Progenitor cell of endocrine pancreas (in vitro differentiated cells): ENCODE measurements around the gene PLXNC1. TPM values are rescaled to one million over a fixed set of nuclear protein-coding genes. Genes with fewer than 3 reads are reported as not detected.

Source experiments
- DNase-seq: peaks from one replicate; pipeline ENCODE4 v3.0.0; 2021; ENCODE audit warnings: low spot score; ENCODE audit not compliant: unreplicated experiment
- H3K27ac Mint-ChIP-seq: 2 replicates; pipeline ENCODE4 v1.8.0; 2021; ENCODE audit warnings: mild to moderate bottlenecking, moderate library complexity, mixed read lengths
- H3K27me3 Mint-ChIP-seq: 2 replicates; pipeline ENCODE4 v1.8.0; 2021; ENCODE audit warnings: mixed read lengths
- H3K36me3 Mint-ChIP-seq: 2 replicates; pipeline ENCODE4 v1.8.0; 2022; ENCODE audit warnings: mixed read lengths; ENCODE audit not compliant: insufficient read depth
- H3K4me1 Mint-ChIP-seq: 2 replicates; pipeline ENCODE4 v1.8.0; 2021; ENCODE audit warnings: low read depth, mixed read lengths
- H3K4me3 Mint-ChIP-seq: 2 replicates; pipeline ENCODE4 v1.8.0; 2021; ENCODE audit warnings: low read depth, mild to moderate bottlenecking, moderate library complexity, mixed read lengths
- H3K9me3 Mint-ChIP-seq: 2 replicates; pipeline ENCODE4 v1.8.0; 2021; ENCODE audit warnings: low read depth, mixed read lengths
- total RNA-seq: library from RNA; stranded (reverse); gene quantifications from 2 replicates; pipeline ENCODE4 v1.2.1, GENCODE V29; 2021
- TF ChIP-seq, protein P1 (sequence below): fragments of 200-600 bp; sonication (generic); IDR thresholded peaks from one replicate; pipeline ENCODE4 v1.5.0; 2021; ENCODE audit warnings: antibody characterized with exemption, mild to moderate bottlenecking; ENCODE audit not compliant: unreplicated experiment

Gene PLXNC1
- total RNA-seq, 1 donor from 2014 or later = 25.7 TPM

DNA sequence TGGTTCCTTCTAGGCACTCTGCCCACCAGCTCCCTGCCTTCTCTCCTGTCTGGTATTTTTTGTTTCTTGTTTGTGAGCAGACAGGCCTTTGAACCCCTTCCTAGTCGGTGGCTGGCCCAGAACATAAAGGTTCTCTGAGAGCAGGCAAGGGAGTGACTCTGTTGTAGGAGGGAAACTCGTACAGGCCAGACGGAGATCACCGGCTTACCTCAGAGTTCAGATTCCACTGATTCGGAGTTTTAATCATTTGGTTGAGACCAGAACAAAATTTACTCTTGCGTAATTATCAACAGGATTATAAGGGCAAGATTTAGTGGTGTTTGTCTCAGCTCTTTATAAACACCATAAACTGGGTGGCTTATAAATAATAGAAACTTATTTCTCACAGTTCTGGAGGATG is 128.3 kb downstream of the PLXNC1 start:
- DNase-seq = no peak
- Mint-ChIP-seq H3K4me3 (no peak overlapping the region), H3K27ac (no peak overlapping the region), H3K36me3 (peaks cover 4% of the 10 kb centered on the region), H3K4me1 (peaks cover 6% of the 10 kb centered on the region), H3K9me3 (no peaks in the 10 kb centered on the region), H3K27me3 (no peaks in the 10 kb centered on the region)
- TF ChIP-seq, protein P1, sequence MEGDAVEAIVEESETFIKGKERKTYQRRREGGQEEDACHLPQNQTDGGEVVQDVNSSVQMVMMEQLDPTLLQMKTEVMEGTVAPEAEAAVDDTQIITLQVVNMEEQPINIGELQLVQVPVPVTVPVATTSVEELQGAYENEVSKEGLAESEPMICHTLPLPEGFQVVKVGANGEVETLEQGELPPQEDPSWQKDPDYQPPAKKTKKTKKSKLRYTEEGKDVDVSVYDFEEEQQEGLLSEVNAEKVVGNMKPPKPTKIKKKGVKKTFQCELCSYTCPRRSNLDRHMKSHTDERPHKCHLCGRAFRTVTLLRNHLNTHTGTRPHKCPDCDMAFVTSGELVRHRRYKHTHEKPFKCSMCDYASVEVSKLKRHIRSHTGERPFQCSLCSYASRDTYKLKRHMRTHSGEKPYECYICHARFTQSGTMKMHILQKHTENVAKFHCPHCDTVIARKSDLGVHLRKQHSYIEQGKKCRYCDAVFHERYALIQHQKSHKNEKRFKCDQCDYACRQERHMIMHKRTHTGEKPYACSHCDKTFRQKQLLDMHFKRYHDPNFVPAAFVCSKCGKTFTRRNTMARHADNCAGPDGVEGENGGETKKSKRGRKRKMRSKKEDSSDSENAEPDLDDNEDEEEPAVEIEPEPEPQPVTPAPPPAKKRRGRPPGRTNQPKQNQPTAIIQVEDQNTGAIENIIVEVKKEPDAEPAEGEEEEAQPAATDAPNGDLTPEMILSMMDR = no peak

DNA sequence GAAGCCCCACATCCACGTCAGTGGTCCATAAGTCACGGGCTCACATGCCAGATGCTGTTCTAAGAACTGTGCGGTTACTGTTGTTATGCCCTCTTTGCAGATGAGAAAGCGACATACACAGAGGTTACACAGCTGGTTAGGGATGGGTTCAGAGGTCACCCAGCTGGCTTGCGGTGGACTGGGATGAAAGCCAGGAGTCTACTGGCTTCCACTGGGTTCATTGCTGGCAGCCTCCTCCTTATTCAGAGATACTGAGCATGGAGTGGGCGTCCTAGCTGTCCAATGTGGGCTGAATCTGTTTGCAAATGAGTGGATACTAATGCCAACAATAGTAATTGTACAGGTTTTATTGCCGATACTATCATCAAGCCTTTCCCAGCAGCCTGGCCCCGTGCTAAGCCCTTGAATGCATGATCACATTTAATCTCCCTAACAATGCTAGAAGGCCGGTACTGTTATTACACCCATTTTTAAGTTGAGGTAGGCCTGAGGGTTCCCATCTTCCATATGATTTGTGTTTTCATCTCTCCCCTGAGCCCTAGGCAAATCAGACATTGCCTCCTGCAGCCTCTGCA is 129.1 kb downstream of the PLXNC1 start:
- no peak overlapping the region for H3K27ac Mint-ChIP-seq
- peaks cover 7% of the 10 kb centered on the region for H3K36me3 Mint-ChIP-seq
- H3K27me3 Mint-ChIP-seq = no peaks in the 10 kb centered on the region
- H3K4me1 Mint-ChIP-seq = peaks cover 6% of the 10 kb centered on the region
- no peak overlapping the region for H3K4me3 Mint-ChIP-seq
- TF ChIP-seq, protein P1 = no peak
- no peak for DNase-seq
- H3K9me3 Mint-ChIP-seq = no peaks in the 10 kb centered on the region

DNA sequence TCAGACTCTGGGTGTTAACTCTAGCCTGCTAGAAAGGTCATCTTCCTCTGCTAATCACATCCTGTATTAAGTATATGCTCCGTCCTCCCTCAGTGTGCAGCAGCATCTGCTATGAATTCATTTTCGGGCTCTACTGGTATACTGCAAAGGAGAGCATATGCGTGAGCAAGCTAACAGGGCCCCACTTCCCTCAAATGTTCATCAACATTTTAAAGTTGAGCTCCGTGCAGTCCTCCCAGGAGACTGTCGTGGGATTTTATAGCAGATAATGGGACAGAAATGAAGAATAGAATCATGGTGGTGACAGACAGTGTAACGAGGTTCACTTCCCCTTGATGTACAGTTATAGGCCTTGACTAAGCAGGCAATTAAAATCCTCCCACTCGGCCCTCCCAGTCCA is 131.7 kb downstream of the PLXNC1 start:
- Mint-ChIP-seq H3K4me1 (peaks cover 6% of the 10 kb centered on the region), H3K27ac (no peak overlapping the region), H3K36me3 (peaks cover 10% of the 10 kb centered on the region), H3K9me3 (no peaks in the 10 kb centered on the region), H3K4me3 (no peak overlapping the region), H3K27me3 (no peaks in the 10 kb centered on the region)
- DNase-seq = no peak
- TF ChIP-seq, protein P1 = no peak

DNA sequence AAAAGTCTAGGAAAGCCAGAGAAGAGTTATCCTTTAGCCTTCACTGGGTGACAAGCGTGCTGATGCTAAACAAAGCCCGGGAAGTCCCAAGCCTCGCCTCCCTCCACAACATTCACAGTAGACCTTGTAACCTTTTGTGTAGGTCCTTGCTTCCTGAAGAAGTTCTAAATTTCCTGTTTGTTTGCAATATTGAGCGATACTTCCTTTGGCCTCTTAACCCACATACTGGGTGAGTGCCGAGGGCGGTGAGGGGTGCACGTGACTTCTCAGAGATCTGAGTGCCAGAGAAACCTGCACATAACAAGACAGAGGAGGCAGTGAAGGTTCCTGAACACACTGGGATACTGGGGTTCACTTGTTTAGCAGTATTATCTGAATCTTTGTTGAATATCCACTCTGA is 134.3 kb downstream of the PLXNC1 start:
- TF ChIP-seq, protein P1 = no peak
- no peak for DNase-seq
- H3K27me3 Mint-ChIP-seq = no peaks in the 10 kb centered on the region
- peaks cover 10% of the 10 kb centered on the region for H3K36me3 Mint-ChIP-seq
- H3K27ac Mint-ChIP-seq = no peak overlapping the region
- peaks cover 12% of the 10 kb centered on the region for H3K4me1 Mint-ChIP-seq
- H3K4me3 Mint-ChIP-seq = no peak overlapping the region
- no peaks in the 10 kb centered on the region for H3K9me3 Mint-ChIP-seq

DNA sequence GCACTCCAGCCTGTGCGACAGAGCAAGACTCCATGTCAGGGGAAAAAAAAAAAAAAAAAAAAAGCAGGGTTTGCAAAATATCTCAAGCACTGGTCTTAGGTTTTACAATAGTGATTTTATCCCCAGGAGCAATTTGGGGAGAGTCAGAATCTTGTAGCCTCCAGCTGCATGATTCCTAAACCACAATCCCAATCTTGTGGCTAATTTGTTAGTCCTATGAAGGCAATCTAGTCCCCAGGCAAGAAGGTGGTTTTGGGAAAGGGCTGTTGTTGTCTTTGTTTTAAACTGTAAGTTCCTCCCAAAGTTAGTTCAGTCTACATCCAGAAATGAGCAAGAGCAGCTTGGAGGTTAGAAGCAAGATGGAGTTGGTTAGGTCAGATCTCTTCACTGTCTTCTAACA is 135.7 kb downstream of the PLXNC1 start:
- Mint-ChIP-seq H3K27me3 (no peaks in the 10 kb centered on the region), H3K9me3 (no peaks in the 10 kb centered on the region), H3K27ac (no peak overlapping the region), H3K4me1 (peaks cover 6% of the 10 kb centered on the region), H3K36me3 (peaks cover 12% of the 10 kb centered on the region), H3K4me3 (no peak overlapping the region)
- DNase-seq = no peak
- TF ChIP-seq, protein P1 = no peak
